Measurements from ENCODE around the gene TCL1B.
"Not testable (repeated sequence)": the region's sequence is repeated elsewhere in the genome, so short reads cannot be mapped to it uniquely, and the experiment has no call there.

TCL1B gene, protein sequence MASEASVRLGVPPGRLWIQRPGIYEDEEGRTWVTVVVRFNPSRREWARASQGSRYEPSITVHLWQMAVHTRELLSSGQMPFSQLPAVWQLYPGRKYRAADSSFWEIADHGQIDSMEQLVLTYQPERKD

DNA sequence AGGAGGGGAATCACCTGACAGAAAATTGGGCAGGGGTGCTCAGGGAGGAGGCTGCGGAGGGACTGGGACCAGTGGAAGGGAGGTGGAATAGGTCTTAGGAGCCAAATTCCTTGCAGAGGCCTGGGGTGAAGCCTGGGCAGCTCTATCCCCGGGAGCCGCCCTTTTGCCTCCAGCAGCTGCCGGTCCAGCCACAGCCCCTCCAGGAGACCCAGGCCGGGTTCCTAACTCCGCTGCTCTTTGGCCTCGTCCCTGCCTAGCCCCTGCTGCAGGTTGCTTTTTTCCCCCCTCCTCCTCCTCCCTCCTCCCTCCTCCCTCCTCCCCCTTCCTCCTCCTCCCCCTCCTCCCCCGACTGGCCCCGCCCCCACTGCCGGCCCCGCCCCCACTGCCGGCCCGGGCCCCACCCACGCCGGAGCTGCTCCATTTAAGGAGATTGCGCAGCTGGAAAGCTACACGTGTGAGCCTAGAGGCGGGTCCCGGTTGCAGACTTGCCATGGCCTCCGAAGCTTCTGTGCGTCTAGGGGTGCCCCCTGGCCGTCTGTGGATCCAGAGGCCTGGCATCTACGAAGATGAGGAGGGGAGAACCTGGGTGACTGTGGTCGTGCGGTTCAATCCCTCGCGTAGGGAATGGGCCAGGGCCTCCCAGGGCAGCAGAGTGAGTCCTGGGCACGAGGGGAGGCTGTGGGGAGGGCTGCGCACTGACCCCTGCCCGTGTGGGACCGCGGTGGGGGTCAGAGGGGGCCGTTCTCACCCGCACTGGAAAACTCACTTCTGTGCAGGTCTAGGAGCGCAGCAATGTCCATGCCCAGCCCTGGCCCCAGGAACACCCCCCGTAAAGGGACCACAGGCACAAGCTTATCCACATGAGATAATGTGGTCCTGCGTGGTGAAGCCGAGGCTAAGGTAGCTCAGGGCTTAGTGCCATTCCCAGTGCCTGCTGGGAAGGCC lies at the start of gene TCL1B:
Gene TCL1B (plus strand): TSS at position 449 of the 945 bp plus-strand sequence. CDS start 42 bp downstream, at position 491.
- no peak for DNase-seq (ENCODE audit: low read depth in 2 of 2)

DNA sequence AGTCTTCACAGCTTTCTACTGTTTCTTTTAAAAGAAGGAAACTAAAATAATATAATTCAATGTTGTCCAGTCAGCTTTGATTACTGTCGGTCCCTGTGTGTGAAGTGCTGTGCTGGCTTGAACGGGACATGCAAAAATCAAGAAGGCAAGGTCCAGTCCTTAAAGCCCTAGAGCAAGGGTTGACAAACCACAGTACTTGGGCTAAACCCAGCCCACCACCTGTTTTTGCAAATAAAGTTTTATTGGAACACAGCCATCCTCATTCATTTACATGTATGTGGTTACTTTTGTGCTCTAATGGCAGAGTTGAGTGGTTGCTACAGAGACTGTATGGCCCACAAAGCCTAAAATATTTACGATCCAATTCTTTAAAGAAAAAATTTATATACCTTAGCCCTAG lies 41.2 kb upstream of the TCL1B start:
- no peak for DNase-seq (ENCODE audit: low read depth in 2 of 2)

GRCh38 chr14:95645389-95645996 lies 40.7 kb upstream of the TCL1B start:
- DNase-seq (ENCODE audit: low read depth in 2 of 2) = no peak

GRCh38 chr14:95647926-95648325 lies 38.3 kb upstream of the TCL1B start:
- DNase-seq (ENCODE audit: low read depth in 2 of 2) = no peak

- no peak for DNase-seq (ENCODE audit: low read depth in 2 of 2)
These were observed 37.0 kb upstream of the TCL1B start for GRCh38 chr14:95649230-95649629.

DNA sequence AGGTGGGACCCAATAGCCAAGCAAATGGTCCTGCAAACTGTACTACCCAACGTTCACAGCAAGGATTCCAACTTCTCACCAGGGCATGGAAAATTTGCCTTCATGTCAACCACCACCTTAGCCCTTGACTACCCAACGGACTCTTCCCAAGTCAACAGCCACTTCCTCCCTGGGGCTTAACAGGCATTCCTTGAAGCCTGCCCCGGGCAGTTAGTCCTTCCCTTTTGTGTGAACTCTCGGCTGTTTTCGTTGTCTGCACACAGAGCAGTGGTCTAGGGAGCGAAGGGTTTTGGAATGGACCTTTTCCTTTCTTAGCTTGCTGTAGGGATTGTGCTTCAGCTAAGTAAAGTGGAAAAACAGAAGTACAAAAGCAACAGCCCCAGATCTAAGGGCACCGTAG lies 35.2 kb upstream of the TCL1B start:
- DNase-seq (ENCODE audit: low read depth in 2 of 2) = no peak

DNA sequence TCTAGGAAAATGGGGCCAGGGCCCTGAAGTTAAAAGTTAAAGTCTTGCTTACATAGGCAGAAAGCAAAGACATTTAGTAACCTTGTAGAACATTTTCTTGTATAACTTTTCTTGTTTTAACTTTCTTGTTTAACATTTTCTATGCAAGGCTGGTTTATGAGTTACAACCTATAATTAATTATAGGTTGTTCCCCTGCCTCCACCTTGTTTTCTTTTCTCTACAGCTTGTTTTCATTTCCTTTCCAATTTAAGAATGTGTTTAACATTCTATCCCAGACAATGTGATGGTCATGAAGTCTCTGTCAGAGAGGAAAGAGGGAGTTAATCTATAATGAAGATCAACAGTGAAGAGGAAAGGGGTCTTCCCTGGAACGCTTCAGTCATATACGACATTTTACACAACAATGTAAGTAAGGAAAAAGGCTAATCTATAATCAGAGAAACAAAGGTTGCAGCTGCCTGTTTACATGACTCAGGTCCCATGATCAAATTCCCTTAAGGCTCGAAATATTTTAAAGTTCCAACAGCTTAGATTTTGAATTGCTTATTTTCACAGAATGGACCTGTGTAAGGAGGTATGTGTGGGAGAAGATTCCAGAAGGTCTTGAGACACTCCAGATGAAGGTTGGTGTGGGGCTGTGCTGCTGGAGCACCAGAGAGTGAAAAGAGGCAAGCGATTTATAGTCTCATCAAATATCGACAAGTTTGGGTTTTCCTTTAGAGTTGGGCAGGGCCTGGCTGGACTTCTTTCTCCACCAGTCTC lies 34.2 kb upstream of the TCL1B start:
- no peak for DNase-seq (ENCODE audit: low read depth in 2 of 2)

- no peak for DNase-seq (ENCODE audit: low read depth in 2 of 2)
These were observed 33.5 kb upstream of the TCL1B start for GRCh38 chr14:95652690-95653089.

GRCh38 chr14:95655461-95655860 lies 30.8 kb upstream of the TCL1B start:
- no peak for DNase-seq (ENCODE audit: low read depth in 2 of 2)

GRCh38 chr14:95656634-95657033 lies 29.6 kb upstream of the TCL1B start:
- no peak for DNase-seq (ENCODE audit: low read depth in 2 of 2)

GRCh38 chr14:95657454-95657853 lies 28.8 kb upstream of the TCL1B start:
- DNase-seq (ENCODE audit: low read depth in 2 of 2) = no peak

GRCh38 chr14:95659293-95659989 lies 26.8 kb upstream of the TCL1B start:
- DNase-seq (ENCODE audit: low read depth in 2 of 2) = no peak

DNA sequence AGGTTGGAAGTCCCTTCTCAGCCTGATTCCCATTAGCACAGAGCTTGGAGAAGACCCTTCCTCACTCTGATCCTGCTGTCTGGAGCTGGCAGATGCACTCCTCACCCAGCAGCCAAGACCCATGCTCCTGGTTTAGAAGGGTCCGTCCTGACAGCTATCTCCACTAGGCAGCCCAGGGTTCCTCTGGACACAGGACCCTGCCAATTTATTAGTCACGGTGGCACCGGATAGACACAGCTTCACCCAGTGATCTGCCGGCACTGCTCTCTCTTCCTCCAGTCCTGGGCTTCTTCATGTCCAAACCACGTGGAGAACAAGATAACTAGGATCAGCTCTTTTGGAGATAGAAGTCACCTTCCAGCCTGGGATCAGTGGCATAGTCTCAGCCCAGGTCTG lies 26.2 kb upstream of the TCL1B start:
- no peak for DNase-seq (ENCODE audit: low read depth in 2 of 2)

DNA sequence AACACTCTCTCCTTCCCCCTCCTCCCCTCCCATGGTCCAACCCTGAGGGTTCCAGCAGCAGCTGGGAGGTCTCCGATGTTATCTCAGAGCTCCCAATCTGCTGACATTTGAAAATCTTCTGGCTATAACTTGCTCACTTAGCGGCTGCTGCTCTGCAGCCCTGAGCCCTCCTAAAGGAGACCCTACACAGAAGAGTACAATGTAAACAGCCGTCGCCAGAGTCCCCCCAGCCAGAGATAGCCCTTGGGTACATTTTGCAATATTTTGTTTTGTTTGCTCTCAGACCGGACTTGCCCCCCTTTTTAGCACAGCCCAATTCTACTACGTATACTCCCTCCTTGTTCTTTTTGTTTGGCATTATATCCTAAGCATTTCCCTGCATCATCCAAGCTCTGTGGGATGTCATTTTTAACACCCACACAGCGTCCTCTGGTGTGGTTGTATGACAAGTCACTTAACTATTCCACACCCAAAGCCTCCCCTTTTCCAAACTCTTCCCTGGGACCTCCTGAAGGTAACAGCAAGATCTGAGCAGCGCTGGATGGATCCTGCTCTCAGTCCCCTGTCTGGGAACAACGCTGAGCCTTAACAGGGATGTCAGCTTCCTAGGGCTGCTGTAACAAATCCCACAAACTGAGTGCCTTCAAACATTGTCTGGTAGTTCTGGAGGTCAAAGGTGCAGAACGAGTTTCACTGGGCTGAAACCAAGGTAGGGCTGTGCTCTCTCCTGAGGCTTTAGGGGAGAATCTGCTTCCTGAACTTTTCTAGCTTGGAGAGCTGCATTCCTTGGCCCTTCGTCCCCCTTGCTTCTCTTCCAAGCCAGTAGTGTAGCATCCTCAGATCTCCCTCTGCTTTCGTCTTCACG lies 25.3 kb upstream of the TCL1B start:
- no peak for DNase-seq (ENCODE audit: low read depth in 2 of 2)

DNA sequence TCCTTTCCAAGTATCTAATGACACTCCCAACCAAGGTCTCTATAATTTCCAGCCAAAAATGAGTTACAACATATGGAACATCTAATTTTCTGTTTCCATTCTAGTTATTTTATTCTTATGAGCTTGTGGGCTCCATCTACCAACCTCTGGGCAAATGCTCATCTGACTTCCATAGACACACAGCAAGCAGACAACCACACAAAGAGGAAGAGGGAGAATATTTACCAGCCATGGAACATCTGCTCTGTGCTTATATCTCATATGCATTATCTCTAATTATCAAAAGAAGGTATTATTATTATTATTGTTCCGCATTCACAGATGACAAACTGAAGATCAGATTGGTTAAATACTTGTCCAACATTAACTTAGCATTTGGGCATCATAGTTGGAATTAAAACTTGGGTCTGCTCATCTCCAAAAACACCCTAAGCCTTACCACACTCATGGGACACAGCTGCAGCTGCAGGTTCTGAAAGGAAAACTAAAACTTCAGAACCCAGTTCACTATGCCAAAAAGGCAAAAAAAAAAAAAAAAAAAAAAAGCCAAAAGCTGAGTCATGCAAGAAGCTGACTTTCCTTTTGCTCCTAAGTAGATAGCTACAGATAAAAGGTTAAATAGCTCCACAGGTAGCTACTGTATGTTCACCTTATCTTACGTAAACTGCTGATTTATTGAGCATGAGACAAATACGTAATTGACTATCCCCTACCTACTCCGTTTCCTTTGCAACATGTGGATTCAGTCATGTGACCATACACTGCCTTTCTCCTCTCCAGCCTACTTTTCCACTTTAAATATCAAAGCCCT lies 23.6 kb upstream of the TCL1B start:
- DNase-seq (ENCODE audit: low read depth in 2 of 2) = no peak

GRCh38 chr14:95663226-95663797 lies 22.9 kb upstream of the TCL1B start:
- no peak for DNase-seq (ENCODE audit: low read depth in 2 of 2)

DNA sequence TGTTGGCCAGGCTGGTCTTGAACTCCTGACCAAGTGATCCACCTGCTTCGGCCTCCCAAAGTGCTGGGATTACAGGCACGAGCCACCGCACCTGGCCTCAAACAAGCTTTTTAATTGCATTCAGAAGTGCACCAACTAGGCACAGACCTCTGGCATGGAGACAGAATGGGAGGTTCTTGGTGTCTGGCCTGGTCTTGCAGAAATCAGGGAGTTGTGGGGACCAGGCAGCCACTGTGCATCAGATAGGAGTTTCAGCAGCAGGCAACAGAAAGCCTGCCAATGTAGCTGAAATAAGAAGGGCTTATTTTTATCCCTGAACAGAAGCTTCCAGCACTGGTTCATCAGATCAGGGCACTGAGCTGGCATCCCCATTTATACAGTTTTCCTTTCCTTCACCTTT lies 22.2 kb upstream of the TCL1B start:
- no peak for DNase-seq (ENCODE audit: low read depth in 2 of 2)

GRCh38 chr14:95664546-95664945 lies 21.7 kb upstream of the TCL1B start:
- DNase-seq (ENCODE audit: low read depth in 2 of 2) = no peak

- DNase-seq (ENCODE audit: low read depth in 2 of 2) = not testable (repeated sequence)
These were observed 20.7 kb upstream of the TCL1B start for GRCh38 chr14:95665530-95665929.

All from stimulated activated CD4-positive, alpha-beta T cell treated with anti-CD3 and anti-CD28 coated beads, Interleukin-12 subunit alpha, Interleukin-12 subunit beta, amount 100 ng/mL, for 24 hours (primary cell).